Measurements from ENCODE around the gene LAMC2. TPM values are rescaled to one million over a fixed set of nuclear protein-coding genes. Genes with fewer than 3 reads are reported as not detected.

Gene LAMC2
- total and polyA plus RNA-seq, 2 of the 8 experiments (the other 6 are each of a cell fraction or from before 2014, with no cell fraction given), result 4.6 to 12.9 TPM

- TF ChIP-seq SUZ12 (IDR thresholded peaks at IDR 0.05; ENCODE audit: low read length) (no peak), SIN3A (conservative IDR thresholded peaks at IDR 0.05 in 1 of 2, IDR thresholded peaks at IDR 0.05 in 1 of 2; ENCODE audit: low read depth in 1 of 2, low read length in 2 of 2) (no peak), TAF7 (optimal IDR thresholded peaks at IDR 0.05; ENCODE audit: borderline replicate concordance, low read depth, low read length) (no peak), NRF1 (IDR thresholded peaks at IDR 0.05; ENCODE audit: low read depth, low read length) (no peak), CEBPB (IDR thresholded peaks at IDR 0.05; ENCODE audit: low read depth, low read length) (peak; percentile 67), HDAC2 (IDR thresholded peaks at IDR 0.05; ENCODE audit: borderline replicate concordance in 1 of 2, low read depth in 2 of 2, low read length in 2 of 2) (no peak), CBX5 (IDR thresholded peaks at IDR 0.05; ENCODE audit: low read depth, low read length) (no peak)
Measured at GRCh38 chr1:183281039-183281438, 95.0 kb downstream of the LAMC2 start (continued).
